ENCODE measurements around the gene LUC7L.

Gene LUC7L

GRCh38 chr16:180681-181564 is 48.3 kb downstream of the LUC7L start:
- DNase-seq (ENCODE audit: low spot score) = peak; percentile 95
- TF ChIP-seq, protein P1, sequence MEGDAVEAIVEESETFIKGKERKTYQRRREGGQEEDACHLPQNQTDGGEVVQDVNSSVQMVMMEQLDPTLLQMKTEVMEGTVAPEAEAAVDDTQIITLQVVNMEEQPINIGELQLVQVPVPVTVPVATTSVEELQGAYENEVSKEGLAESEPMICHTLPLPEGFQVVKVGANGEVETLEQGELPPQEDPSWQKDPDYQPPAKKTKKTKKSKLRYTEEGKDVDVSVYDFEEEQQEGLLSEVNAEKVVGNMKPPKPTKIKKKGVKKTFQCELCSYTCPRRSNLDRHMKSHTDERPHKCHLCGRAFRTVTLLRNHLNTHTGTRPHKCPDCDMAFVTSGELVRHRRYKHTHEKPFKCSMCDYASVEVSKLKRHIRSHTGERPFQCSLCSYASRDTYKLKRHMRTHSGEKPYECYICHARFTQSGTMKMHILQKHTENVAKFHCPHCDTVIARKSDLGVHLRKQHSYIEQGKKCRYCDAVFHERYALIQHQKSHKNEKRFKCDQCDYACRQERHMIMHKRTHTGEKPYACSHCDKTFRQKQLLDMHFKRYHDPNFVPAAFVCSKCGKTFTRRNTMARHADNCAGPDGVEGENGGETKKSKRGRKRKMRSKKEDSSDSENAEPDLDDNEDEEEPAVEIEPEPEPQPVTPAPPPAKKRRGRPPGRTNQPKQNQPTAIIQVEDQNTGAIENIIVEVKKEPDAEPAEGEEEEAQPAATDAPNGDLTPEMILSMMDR (IDR thresholded peaks at IDR 0.05; ENCODE audit: borderline replicate concordance, control extremely low read depth, extremely low read depth, insufficient read depth, missing control alignments) = peak; percentile 17
- in situ Hi-C loops (cut with MboI; ENCODE audit: low sequenced_read_pairs, unreplicated experiment) = loop anchor here (5.0 kb wide), 1 partner anchor 64 kb away; no protein-coding TSS in a partner anchor

- DNase-seq (ENCODE audit: low spot score) = peak; percentile 64
- in situ Hi-C loops (cut with MboI; ENCODE audit: low sequenced_read_pairs, unreplicated experiment) = loop anchor here (5.0 kb wide), 1 partner anchor 63 kb away; no protein-coding TSS in a partner anchor
- TF ChIP-seq, protein P1 (IDR thresholded peaks at IDR 0.05; ENCODE audit: borderline replicate concordance, control extremely low read depth, extremely low read depth, insufficient read depth, missing control alignments) = peak; percentile 51
These were observed 49.1 kb downstream of the LUC7L start, which contains the start of gene HBQ1 for GRCh38 chr16:180101-180675. Gene HBQ1 (plus strand): TSS chr16:180459. CDS start chr16:180487, 28 bp downstream.

- DNase-seq (ENCODE audit: low spot score) = no peak
- TF ChIP-seq, protein P1 (IDR thresholded peaks at IDR 0.05; ENCODE audit: borderline replicate concordance, control extremely low read depth, extremely low read depth, insufficient read depth, missing control alignments) = no peak
These were observed 49.8 kb downstream of the LUC7L start for GRCh38 chr16:179211-180092.

GRCh38 chr16:178668-179015 is 50.6 kb downstream of the LUC7L start:
- TF ChIP-seq, protein P1 (IDR thresholded peaks at IDR 0.05; ENCODE audit: borderline replicate concordance, control extremely low read depth, extremely low read depth, insufficient read depth, missing control alignments) = no peak
- in situ Hi-C loops (cut with MboI; ENCODE audit: low sequenced_read_pairs, unreplicated experiment) = no loop called here
- DNase-seq (ENCODE audit: low spot score) = no peak

More at GRCh38 chr16:179211-180092, 49.8 kb downstream of the LUC7L start:
- in situ Hi-C loops (cut with MboI; ENCODE audit: low sequenced_read_pairs, unreplicated experiment) = loop anchor here (5.0 kb wide), 1 partner anchor 62 kb away; no protein-coding TSS in a partner anchor

DNA sequence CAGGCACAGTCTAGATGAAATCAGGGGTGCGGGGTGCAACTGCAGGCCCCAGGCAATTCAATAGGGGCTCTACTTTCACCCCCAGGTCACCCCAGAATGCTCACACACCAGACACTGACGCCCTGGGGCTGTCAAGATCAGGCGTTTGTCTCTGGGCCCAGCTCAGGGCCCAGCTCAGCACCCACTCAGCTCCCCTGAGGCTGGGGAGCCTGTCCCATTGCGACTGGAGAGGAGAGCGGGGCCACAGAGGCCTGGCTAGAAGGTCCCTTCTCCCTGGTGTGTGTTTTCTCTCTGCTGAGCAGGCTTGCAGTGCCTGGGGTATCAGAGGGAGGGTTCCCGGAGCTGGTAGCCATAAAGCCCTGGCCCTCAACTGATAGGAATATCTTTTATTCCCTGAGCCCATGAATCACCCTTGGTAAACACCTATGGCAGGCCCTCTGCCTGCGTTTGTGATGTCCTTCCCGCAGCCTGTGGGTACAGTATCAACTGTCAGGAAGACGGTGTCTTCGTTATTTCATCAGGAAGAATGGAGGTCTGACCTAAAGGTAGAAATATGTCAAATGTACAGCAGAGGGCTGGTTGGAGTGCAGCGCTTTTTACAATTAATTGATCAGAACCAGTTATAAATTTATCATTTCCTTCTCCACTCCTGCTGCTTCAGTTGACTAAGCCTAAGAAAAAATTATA is 51.1 kb downstream of the LUC7L start:
- in situ Hi-C loops (cut with MboI; ENCODE audit: low sequenced_read_pairs, unreplicated experiment) = no loop called here
- no peak for DNase-seq (ENCODE audit: low spot score)
- TF ChIP-seq, protein P1 (IDR thresholded peaks at IDR 0.05; ENCODE audit: borderline replicate concordance, control extremely low read depth, extremely low read depth, insufficient read depth, missing control alignments) = no peak

All from GM13976 (cell line).